ENCODE results near the gene DHX30. TPM values are rescaled to one million over a fixed set of nuclear protein-coding genes. Genes with fewer than 3 reads are reported as not detected.

DHX30 gene
- total and polyA plus RNA-seq, 2 of the 8 experiments (the other 6 are each of a cell fraction or from before 2014, with no cell fraction given): 82.4 to 97.9 TPM

DNA sequence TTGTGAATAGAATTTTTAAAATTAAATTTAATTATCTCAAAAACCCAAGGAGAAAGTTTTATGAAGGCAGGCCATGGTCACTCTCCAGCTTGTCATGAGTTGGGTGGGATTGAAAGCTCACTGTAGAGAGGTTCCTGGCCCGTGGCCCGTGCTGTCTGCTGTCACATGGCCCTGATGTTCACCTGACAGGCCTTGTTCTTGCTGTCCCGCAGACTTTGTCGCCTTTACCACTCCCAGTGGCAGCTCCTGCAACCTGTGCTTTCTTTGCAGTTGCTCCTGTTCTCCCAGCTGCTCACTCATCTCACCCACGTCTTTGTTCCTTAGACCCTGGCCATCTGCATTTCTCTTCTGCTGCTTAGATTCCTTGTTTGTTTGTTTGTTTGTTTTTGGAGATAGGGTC, 35.6 kb downstream of the DHX30 start:
- no peak overlapping the region for H3K18ac ChIP-seq (ENCODE audit: extremely low read depth, low read length)
- 95% methylated on average over 5 of the region's 5 CpGs; no CpG with 5 or more reads in 1 of the 2 experiments for WGBS, 2 experiments (ENCODE audit: extremely low coverage in 1 of 2, insufficient coverage in 1 of 2, insufficient read length in 1 of 2, insufficient replicate concordance in 2 of 2, low coverage in 1 of 2, low lambda C conversion rate in 2 of 2, missing lambda C conversion rate in 1 of 2)
- no peak overlapping the region for H3K27ac ChIP-seq (ENCODE audit: low read depth, low read length)
- peaks cover 34 to 37% of the 10 kb centered on the region in 2 experiments for H4K20me1 ChIP-seq (replicated peaks in 1 of 2; ENCODE audit: control insufficient read depth in 1 of 2, insufficient read depth in 2 of 2, low read length in 2 of 2)
- no peak overlapping the region for H3K4me3 ChIP-seq (ENCODE audit: extremely low read depth in 1 of 4, insufficient read depth in 2 of 4, low read depth in 3 of 4, low read length in 4 of 4)
- H3K79me2 ChIP-seq (ENCODE audit: control insufficient read depth in 1 of 2, insufficient read depth in 2 of 2, low read length in 2 of 2): peaks cover 0 to 11% of the 10 kb centered on the region in 2 experiments; a peak in 1 of 4 replicates
- H3K4me1 ChIP-seq (replicated peaks in 1 of 4; ENCODE audit: control insufficient read depth in 3 of 4, insufficient read depth in 4 of 4, low read length in 3 of 4): peaks cover 12 to 25% (median 18%) of the 10 kb centered on the region in 4 experiments
- H2BK120ac ChIP-seq (replicated peaks; ENCODE audit: low read depth, low read length): no peak overlapping the region
- FAIRE-seq (no peak), DNase-seq (ENCODE audit: low read depth in 1 of 2, low spot score in 2 of 2) (no peak)
- ChIA-PET CTCF (ENCODE audit: partially characterized antibody) (interaction anchor here (1.1 to 8.1 kb wide), 17 partner anchors 8 to 321 kb away, joined by 3 to 59 read pairs (median 8); no protein-coding TSS in a partner anchor), POLR2A (ENCODE audit: partially characterized antibody) (interaction anchor here (0.9 to 3.4 kb wide), 6 partner anchors 10 to 322 kb away, joined by 3 to 13 read pairs (median 6); no protein-coding TSS in a partner anchor)
- H3K27me3 ChIP-seq (replicated peaks in 1 of 4; ENCODE audit: control insufficient read depth in 3 of 4, extremely low read depth in 1 of 4, insufficient read depth in 3 of 4, low read length in 3 of 4): no peaks in the 10 kb centered on the region; a peak in 1 of 7 replicates
- no peak overlapping the region for H4K5ac ChIP-seq (ENCODE audit: insufficient read length, low read depth, low read length)
- no peak overlapping the region for H3K9ac ChIP-seq (replicated peaks in 1 of 4; ENCODE audit: extremely low read depth in 1 of 4, low read depth in 3 of 4, low read length in 3 of 4)
- no peak overlapping the region for H3K23ac ChIP-seq (ENCODE audit: insufficient read length)
- H3K23me2 ChIP-seq (ENCODE audit: low read depth, low read length): no peaks in the 10 kb centered on the region
- TF ChIP-seq KDM4A (IDR thresholded peaks at IDR 0.05; ENCODE audit: low read depth, low read length, severe bottlenecking): no peak
- no peak overlapping the region for H2AFZ ChIP-seq (ENCODE audit: low read length)
- H4K91ac ChIP-seq (replicated peaks; ENCODE audit: insufficient read length, low read length): no peak overlapping the region
- H3K56ac ChIP-seq (replicated peaks; ENCODE audit: insufficient read length, low read depth, low read length): no peak overlapping the region
- H2BK5ac ChIP-seq (ENCODE audit: low read depth, low read length): no peak overlapping the region
- no peak overlapping the region for H3K4me2 ChIP-seq (ENCODE audit: insufficient read depth in 1 of 2, low read depth in 2 of 2, low read length in 2 of 2)
- no peak overlapping the region for H2BK20ac ChIP-seq (ENCODE audit: low read length)
- no peak overlapping the region for H3K14ac ChIP-seq (ENCODE audit: insufficient read length)
- H3K9me3 ChIP-seq (ENCODE audit: insufficient read depth in 2 of 2, low read depth in 1 of 2, low read length in 1 of 2): no peaks in the 10 kb centered on the region
- H3K36me3 ChIP-seq (ENCODE audit: control insufficient read depth in 2 of 4, insufficient read depth in 4 of 4, low read length in 3 of 4): peaks cover 11 to 69% (median 29%) of the 10 kb centered on the region in 4 experiments
- H2BK12ac ChIP-seq (ENCODE audit: low read depth, low read length): no peak overlapping the region
- H3K79me1 ChIP-seq (ENCODE audit: low read depth, low read length): peaks cover 12% of the 10 kb centered on the region
- H2BK15ac ChIP-seq (ENCODE audit: low read length): no peak overlapping the region
- H4K8ac ChIP-seq (ENCODE audit: extremely low read depth, insufficient read depth, low read length): no peak overlapping the region
- no peak overlapping the region for H2AK5ac ChIP-seq (ENCODE audit: low read depth, low read length)
- no peak overlapping the region for H3K4ac ChIP-seq (replicated peaks; ENCODE audit: insufficient read length, low read depth, low read length)
